GM21576 (cell line): Measurements from ENCODE around the gene PPFIA4.

Source experiments
- ATAC-seq: cut with Tn5 transposase; IDR thresholded peaks from one replicate; pipeline ENCODE4 v1.9.1; 2021; ENCODE audit warnings: mild to moderate bottlenecking, moderate library complexity; ENCODE audit not compliant: unreplicated experiment

The PPFIA4 gene

GRCh38 chr1:203039609-203040512 is 13.6 kb downstream of the PPFIA4 start:
- ATAC-seq = no peak

- ATAC-seq = no peak
Measured at GRCh38 chr1:203040513-203041275, 14.4 kb downstream of the PPFIA4 start.

GRCh38 chr1:203041351-203041932 is 15.2 kb downstream of the PPFIA4 start:
- no peak for ATAC-seq

DNA sequence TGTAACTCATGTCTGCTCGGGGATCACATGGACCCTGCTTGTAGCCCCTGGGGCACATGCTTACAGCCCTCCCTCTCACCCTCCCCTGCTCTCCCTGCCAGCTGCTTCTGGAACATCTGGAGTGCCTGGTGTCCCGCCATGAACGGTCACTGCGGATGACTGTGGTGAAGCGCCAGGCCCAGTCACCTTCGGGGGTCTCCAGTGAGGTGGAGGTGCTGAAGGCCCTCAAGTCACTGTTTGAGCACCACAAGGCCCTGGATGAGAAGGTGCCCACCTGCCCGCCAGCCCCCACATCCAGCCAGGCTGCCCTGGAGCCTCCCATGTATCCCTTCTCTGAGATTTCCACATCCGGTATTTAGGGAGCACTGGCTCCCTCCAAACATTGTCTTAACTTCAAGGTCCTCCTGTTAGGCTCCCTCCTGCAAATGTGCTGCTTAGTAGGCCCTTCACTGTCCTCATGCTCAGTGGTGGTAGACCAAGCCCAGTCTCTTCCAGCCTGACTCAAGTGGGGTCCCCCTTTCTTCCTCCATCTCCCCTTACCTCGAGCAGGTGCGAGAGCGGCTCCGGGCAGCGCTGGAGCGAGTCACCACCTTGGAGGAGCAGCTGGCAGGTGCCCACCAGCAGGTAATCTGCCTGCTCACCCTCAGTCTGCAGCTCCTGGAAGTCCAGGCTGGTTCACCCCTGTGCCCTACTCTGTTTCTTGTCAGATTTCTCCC is 17.7 kb downstream of the PPFIA4 start:
- ATAC-seq = no peak

- ATAC-seq = no peak
Measured at GRCh38 chr1:203044546-203045250, 18.4 kb downstream of the PPFIA4 start.

DNA sequence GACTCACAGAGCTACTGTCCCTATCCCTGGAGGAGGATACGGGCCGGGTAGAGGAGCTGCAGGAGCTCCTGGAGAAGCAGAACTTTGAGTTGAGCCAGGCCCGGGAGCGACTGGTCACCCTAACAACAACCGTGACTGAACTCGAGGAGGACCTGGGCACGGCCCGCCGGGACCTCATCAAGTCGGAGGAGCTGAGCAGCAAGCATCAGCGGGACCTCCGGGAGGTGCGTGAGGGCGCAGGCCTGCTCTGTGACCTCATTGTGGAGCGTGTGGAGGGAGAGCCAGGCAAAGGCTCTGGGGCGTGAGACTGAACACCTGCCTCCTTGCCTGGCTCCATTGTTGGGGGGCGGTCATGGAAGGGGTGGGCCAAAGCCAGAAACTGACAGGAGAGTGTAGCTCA is 19.0 kb downstream of the PPFIA4 start:
- no peak for ATAC-seq

GRCh38 chr1:203045821-203046594 is 19.7 kb downstream of the PPFIA4 start:
- no peak for ATAC-seq

GRCh38 chr1:203046984-203047630 is 20.8 kb downstream of the PPFIA4 start:
- no peak for ATAC-seq

GRCh38 chr1:203048086-203048485 is 21.8 kb downstream of the PPFIA4 start:
- ATAC-seq = no peak

- ATAC-seq = no peak
Measured at GRCh38 chr1:203048555-203049051, 22.3 kb downstream of the PPFIA4 start.

DNA sequence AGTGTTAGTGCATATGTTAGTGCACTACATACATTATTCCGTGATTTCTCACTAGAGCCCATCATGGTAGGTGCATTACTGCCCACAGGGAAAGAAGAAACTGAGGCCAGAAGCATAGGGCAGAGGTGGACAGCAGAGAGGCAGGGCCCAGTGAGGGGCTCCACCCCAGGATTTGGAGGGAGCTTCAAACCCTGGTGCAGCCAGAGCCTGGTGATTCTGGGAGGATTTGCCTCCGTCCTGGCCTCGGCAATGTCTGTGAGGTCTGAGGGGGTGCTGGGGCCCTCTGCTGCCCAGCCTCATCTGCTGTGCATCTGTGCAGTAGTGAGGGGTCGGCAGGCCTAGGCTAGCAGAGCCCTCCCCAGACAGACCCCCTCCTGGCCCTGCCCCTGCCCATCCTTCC is 22.8 kb downstream of the PPFIA4 start:
- ATAC-seq = no peak

DNA sequence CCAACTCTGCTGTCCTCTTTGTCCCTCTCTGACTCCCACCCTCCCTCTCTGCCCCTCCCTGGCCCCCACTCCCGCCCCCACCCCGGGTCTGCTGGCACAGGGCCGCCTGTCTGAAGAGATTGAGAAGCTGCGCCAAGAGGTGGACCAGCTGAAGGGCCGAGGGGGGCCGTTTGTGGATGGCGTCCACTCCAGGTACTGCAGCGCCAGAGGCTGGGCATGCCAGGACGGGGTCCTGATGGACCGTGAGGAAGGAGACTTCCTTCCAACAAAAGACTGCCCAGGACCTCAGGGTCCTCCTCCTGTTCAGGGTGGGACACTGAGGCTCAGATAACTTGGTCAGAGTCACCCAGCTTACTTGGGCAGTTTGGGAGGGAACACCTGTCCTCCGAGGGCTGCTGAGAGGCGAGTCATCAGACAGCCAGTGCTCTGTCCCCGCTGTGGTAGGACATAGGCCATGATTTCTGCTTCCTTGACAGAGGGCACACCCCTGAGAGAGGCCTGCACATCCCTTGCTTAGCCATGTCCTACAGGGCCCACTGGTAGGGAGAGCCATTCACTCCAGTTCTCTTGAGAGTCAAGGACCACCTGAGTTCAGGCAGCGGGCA is 23.4 kb downstream of the PPFIA4 start:
- no peak for ATAC-seq

GRCh38 chr1:203050826-203051225 is 24.5 kb downstream of the PPFIA4 start:
- no peak for ATAC-seq

GRCh38 chr1:203051841-203052324 is 25.6 kb downstream of the PPFIA4 start:
- no peak for ATAC-seq

DNA sequence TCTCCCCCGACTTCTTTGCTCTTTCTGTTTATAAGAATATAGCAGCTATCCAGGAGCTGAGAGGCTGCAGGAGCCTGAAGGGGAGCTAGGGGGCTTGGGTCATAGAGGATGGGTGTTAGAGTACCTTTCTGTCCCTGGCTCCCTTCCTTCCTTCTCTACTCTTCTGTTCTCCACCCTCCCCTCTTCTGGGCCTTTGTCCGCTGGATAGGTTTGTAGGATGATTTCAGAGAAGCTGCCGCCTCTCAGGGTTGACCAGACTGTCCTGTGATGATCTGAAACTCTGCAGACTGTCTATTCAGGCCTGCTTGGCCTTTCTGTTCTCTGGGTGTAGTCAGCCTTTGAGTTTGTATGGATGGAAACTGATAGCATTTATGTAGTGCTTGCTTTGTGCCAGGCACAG is 26.3 kb downstream of the PPFIA4 start:
- ATAC-seq = no peak

GRCh38 chr1:203054184-203054583 is 27.9 kb downstream of the PPFIA4 start:
- no peak for ATAC-seq

GRCh38 chr1:203054642-203055041 is 28.4 kb downstream of the PPFIA4 start:
- no peak for ATAC-seq

DNA sequence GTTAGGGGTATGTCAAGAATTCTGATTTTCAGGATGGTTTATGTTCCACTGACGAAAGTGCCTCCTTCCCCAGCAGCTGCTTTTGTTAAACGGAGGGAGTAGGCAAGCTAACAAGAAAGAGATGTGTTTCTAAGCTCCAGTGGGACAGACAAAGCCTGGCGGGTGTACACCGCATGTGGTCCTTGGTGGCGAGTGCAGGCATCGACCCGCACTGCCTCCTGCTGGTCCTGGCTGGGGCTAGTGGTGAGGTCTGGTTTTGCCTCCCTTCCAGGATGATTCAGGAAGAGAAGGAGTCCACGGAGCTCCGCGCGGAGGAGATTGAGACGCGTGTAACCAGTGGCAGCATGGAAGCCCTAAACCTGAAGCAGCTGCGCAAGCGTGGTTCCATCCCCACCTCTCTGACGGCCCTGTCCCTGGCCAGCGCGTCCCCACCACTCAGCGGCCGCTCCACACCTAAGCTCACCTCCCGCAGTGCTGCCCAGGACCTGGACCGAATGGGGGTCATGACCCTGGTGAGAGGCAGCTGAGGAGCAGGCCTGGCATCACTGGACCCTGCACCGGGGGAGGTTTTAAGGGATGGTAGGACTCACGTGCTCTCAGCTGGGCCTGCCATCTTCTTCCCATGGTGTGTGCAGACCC is 29.0 kb downstream of the PPFIA4 start:
- ATAC-seq = no peak
